HG02885 (cell line): ENCODE measurements around the gene ANKRD7.
A peak's percentile ranks its signal among the peaks of the same experiment; 100 is the strongest.

Experiments used
- ATAC-seq: cut with Tn5 transposase; IDR thresholded peaks from one replicate; pipeline ENCODE4 v1.9.1; 2021; ENCODE audit warnings: mild to moderate bottlenecking; ENCODE audit not compliant: unreplicated experiment, poor library complexity

Gene ANKRD7, protein sequence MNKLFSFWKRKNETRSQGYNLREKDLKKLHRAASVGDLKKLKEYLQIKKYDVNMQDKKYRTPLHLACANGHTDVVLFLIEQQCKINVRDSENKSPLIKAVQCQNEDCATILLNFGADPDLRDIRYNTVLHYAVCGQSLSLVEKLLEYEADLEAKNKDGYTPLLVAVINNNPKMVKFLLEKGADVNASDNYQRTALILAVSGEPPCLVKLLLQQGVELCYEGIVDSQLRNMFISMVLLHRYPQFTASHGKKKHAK

DNA sequence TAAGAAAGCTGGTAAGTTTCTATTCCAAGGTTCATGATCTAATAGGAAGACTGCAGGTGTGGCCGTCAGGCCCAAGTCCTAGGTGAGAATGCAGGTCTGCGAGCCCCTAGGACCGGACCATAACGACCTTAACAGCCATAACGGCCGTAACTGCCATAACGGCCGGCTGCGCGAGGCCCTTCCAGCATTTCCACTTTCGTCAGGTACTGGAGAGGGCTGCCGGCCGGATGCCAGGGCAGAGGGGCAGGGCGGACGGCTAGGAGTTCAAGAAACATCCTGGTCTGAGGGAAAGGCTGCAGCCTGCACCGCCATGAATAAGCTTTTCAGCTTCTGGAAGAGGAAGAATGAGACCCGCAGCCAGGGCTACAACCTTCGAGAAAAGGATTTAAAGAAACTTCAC is at the start of gene ANKRD7:
Gene ANKRD7 (plus strand): TSS at position 184 of the 400 bp plus-strand sequence. CDS start 127 bp downstream, at position 311.
- ATAC-seq, result no peak

DNA sequence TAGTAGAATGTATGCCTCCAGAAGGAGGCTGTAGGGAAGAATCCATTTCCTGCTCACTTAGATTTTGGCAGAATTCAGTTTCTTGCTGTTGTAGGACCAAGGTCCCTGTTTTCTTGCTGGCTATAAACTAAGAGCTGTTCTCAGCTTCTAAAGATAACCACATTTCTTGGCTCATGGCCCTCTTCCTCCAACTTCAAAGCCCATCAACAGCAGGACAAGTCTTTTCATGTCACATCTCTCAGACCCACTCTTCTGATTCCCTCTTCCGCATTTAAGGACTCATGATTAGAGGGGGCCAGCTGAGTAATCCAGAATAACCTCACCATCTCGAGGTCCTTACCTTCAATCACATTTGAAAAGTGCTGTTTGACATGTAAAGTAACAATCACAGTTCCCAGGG is 48.8 kb upstream of the ANKRD7 start:
- no peak for ATAC-seq

GRCh38 chr7:118179191-118179590 is 45.3 kb upstream of the ANKRD7 start:
- no peak for ATAC-seq

- ATAC-seq, result no peak
Measured at GRCh38 chr7:118182593-118183427, 41.7 kb upstream of the ANKRD7 start.

DNA sequence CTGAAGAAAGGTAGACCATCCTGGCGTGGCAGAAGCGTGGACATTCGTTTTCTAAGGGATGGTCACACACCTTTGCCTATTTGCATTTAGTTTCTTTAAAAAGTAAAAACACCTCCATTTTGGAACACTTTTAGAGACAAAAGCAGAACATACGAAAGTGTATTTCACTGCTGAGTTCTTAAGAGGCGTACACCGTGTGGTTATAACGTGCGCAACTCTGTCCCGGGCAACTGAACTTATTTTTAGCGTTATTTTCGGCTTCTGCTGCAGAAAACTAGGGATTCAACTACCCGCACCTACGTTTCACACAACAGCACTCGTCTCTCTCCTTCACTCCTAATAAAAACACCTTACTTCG is 41.1 kb upstream of the ANKRD7 start:
- peak; percentile 4 for ATAC-seq

- ATAC-seq, result peak; percentile 96
Measured at GRCh38 chr7:118183786-118184564, 40.5 kb upstream of the ANKRD7 start, which contains the start of gene LSM8. TSS of gene LSM8 (plus strand) at chr7:118184164. CDS start at chr7:118184224, 60 bp downstream.

DNA sequence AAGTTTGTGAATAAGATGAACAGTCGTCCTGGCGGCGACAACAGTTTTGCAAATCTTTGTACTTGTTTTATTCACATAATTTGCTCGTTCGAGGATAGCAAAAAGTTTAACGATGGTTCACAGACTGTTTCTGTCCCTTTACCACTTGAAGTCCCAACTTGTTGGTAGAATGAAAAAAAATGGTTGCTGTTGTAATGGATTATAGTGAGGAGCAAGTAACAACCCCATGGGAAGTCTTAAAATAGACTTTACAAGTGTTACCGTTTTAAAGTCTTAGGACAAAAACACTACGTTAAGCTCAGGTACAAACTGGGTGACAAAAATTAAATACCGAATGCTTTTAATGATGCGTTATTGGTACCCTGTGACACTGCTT is 40.0 kb upstream of the ANKRD7 start:
- ATAC-seq, result no peak

- no peak for ATAC-seq
Measured at GRCh38 chr7:118185163-118185860, 39.2 kb upstream of the ANKRD7 start.

DNA sequence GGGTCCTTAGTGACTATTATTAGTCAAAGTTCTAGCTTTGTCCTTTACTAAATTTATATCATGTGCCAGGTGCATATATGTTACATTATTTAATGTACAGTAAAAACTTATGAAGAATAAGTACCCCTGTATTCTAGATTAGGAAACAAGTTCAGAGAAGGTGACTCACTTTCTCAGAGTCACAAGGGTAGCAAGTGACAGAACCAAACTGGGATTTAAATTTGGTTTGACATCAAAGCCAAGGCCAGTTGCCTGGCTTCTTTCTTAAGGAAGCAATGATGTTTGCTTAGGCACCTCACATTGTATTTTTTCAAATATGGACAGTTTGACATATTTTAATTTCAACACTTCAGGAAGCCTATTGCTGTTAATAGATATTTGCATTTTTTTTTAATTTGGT is 38.0 kb upstream of the ANKRD7 start:
- ATAC-seq, result no peak

DNA sequence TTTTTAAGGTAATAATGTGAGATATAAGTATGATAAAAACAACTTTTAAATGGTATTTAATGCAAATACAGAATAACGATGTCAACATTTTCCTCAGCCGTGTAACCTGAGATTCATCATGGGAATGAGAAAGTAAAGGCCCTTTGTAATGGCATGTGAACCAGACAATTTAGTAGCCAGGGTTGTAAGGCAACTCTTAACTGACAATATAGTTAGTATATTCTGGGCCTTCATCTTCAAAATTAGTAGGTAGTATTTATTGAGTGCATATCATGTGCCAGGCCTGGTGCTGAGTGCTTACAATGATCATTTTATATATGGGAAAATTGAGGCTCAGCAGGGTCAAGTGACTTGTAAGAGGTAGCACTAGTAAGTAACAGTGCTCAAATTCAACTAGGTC is 29.9 kb upstream of the ANKRD7 start:
- no peak for ATAC-seq

DNA sequence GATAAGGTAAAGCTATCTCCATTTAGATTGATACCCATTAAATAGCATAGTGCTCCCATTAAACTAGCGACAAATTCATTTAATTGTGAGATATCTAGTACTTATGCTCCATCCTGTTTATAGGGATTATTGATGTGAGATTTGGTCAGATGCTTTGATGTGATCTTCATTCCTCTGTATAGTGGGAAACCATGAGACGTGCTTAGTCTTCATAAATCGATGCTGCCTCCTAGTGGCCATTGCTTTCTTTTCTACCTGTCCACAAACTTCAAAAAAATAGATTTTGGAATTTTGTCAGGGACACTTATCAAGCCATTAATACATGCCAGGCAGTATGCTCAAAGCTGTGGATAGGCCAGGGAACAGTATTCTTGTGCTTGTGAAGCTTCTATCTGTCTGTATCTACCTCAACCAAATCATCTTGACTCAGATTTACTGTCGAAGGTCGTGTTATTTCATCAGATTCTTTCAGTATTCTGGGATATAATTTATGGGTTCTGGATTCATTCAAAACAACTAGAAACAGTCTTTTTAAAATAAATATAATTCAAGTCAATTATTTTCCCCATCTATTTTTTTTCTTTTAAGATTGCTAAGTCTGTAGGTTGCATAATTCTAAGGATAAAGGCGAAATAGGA is 28.5 kb upstream of the ANKRD7 start:
- ATAC-seq, result peak; percentile 83

- ATAC-seq, result no peak
Measured at GRCh38 chr7:118202061-118202460, 22.4 kb upstream of the ANKRD7 start.

- ATAC-seq, result peak; percentile 97
Measured at GRCh38 chr7:118214051-118214832, 10.3 kb upstream of the ANKRD7 start.

DNA sequence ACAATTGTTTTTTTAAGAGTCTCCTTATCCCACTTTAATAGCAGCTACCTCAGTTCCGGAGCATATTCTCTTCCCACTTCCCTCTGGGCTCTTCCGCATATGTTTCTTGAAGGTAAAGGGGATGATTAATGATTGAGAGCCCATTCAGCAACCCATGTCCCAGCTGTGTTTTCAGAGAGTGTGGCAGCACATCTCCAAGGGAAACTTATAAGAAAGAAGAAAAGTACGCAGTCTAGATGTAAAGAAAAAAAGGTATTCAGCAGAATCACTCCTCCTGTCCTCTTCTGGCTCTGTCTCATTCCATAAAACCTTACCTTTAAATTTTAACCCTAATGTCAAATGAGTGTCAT is 9.7 kb upstream of the ANKRD7 start:
- ATAC-seq, result peak; percentile 19

DNA sequence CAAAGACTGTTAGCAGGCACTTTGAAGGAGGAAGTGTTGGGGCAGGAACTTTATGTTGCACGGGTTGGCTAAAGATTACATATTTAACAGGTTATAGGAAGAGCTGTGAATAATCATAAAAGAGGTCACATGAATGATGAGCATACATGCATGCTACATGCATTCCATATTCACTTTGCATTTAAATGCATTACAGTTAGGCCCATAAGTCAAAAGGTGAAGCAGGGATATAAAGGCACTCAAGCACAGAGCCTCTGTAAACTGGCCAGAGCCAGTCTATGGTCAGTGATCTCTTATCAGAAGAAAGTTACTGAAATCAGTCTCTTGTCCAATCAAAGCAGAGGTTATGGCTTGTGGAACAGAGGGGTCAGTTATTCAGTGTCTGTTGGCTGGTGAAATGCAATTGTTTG is 7.3 kb upstream of the ANKRD7 start:
- no peak for ATAC-seq

GRCh38 chr7:118218413-118219156 is 5.9 kb upstream of the ANKRD7 start:
- ATAC-seq, result no peak

DNA sequence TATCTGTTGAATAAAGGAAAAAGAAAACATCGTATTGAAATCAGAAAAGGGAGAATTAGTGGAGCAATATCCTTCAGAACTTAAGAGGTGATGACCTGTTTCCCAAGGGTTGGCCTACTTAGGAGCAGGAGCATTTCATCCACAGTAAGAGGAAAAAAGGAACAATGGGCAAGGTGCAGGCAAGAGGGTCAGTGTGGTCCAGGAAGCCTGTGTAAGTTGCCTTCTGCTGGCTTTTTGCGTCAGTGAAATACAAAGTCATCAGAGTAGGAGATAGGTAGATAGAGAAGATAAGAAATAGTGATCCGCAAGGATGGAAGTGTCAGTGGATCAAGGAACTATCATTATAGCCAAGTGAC is 5.4 kb upstream of the ANKRD7 start:
- no peak for ATAC-seq

DNA sequence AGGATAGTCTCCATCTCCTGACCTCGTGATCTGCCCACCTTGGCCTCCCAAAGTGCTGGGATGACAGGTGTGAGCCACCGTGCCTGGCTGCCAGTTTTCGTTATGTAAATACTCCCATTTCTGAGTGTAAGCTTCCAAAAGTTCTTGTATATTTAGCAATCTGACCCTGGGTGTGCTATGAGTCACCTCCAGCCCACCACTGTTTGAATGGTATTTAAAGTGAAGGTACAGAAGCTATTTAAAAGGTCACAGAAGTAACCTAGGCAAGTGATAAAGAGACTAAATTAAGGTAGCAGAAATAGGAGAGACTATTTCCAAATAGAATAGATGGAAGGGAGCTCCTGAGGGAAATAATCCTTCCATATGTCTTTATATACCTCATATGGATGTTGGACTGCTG is 3.9 kb upstream of the ANKRD7 start:
- no peak for ATAC-seq

DNA sequence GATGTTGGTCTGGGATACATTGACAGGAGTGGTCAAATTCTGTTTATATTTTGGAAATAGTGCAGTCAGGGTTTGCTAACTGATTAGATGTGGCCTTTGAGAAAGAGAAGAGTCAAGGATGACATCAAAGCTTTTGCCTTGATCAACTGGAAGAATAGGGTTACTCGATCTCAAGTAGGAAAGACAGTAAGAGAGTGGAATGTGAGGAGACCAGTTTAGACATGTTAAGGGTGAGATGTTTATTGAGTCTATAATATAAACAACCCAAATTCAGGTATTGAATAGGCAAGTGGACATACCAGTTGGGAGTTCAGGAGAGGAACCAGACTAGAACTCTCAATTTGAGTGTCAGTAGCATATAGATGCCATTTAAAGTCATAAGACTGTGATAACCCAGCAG is 1.9 kb upstream of the ANKRD7 start:
- no peak for ATAC-seq
